HEK293 (cell line): Measurements from ENCODE around the gene FANK1.

Experiments used
- CTCF ChIA-PET: fragments of 350-600 bp; formaldehyde crosslinking; extraction: SDS; loops from one replicate; lab custom pipeline; 2021; ENCODE audit warnings: antibody characterized with exemption; lab: Yijun Ruan, JAX
- POLR2A ChIA-PET: fragments of 300-600 bp; formaldehyde crosslinking; extraction: SDS; loops from one replicate; lab custom pipeline; 2020; ENCODE audit warnings: antibody characterized with exemption, inconsistent platforms; lab: Yijun Ruan, JAX
- H3K27ac ChIP-seq: fragments of 200-500 bp; sonication (Bioruptor generic); 2 replicates; pipeline ENCODE4 v1.5.1; 2014; ENCODE audit warnings: low read depth, low read length, control low read depth, inconsistent platforms; ENCODE audit errors: extremely low read depth
- H3K36me3 ChIP-seq, 2 experiments: fragments of 200-500 bp in 1 of 2; sonication (Bioruptor generic) in 1 of 2; 1 replicate in 1 of 2; 2 replicates in 1 of 2; pipeline ENCODE4 v1.5.1; 2014 to 2017; ENCODE audit warnings: inconsistent platforms in 2 of 2, low read length in 2 of 2; ENCODE audit not compliant: control insufficient read depth in 2 of 2, insufficient read depth in 1 of 2
- H3K4me1 ChIP-seq: fragments of 200-500 bp; sonication (Bioruptor generic); 2 replicates; pipeline ENCODE4 v1.5.1; 2014; ENCODE audit warnings: mild to moderate bottlenecking, low read length, inconsistent platforms; ENCODE audit not compliant: control insufficient read depth, insufficient read depth
- H3K4me3 ChIP-seq: 2 replicates; pipeline ENCODE4 v1.5.1; 2011; ENCODE audit warnings: low read depth, mild to moderate bottlenecking, control low read depth, low read length, moderate library complexity
- H3K9me3 ChIP-seq: fragments of 200-500 bp; sonication (Bioruptor generic); 2 replicates; pipeline ENCODE4 v1.5.1; 2014; ENCODE audit warnings: low read depth, low read length, inconsistent platforms; ENCODE audit not compliant: control insufficient read depth, insufficient read depth
- GLI2 ChIP-seq: fragments of 450-650 bp; formaldehyde crosslinking; IDR thresholded peaks from 2 replicates; pipeline ENCODE4; 2017; ENCODE audit warnings: missing biosample characterization, missing genetic modification characterization, low read depth, borderline replicate concordance
- IKZF3 ChIP-seq: fragments of 450-650 bp; IDR thresholded peaks from 2 replicates; pipeline ENCODE4 v1.5.0; 2018; ENCODE audit warnings: missing biosample characterization, mild to moderate bottlenecking, missing genetic modification characterization, moderate library complexity
- KLF10 ChIP-seq: fragments of 450-650 bp; IDR thresholded peaks from 2 replicates; pipeline ENCODE4 v1.5.1; 2018; ENCODE audit warnings: missing biosample characterization, mild to moderate bottlenecking, missing genetic modification characterization
- KLF7 ChIP-seq: fragments of 450-650 bp; formaldehyde crosslinking; IDR thresholded peaks from 2 replicates; pipeline ENCODE4 v1.5.1; 2016; ENCODE audit warnings: missing biosample characterization, missing genetic modification characterization, borderline replicate concordance
- KLF8 ChIP-seq: fragments of 450-650 bp; formaldehyde crosslinking; IDR thresholded peaks from 2 replicates; pipeline ENCODE4 v1.5.1; 2016; ENCODE audit warnings: missing biosample characterization, missing genetic modification characterization
- ZNF169 ChIP-seq: fragments of 450-650 bp; formaldehyde crosslinking; IDR thresholded peaks from 2 replicates; pipeline ENCODE4 v1.5.1; 2016; ENCODE audit warnings: missing biosample characterization, missing genetic modification characterization
- ZNF311 ChIP-seq: fragments of 450-650 bp; formaldehyde crosslinking; IDR thresholded peaks from 2 replicates; pipeline ENCODE4 v1.5.1; 2017; ENCODE audit warnings: missing biosample characterization, missing genetic modification characterization, borderline replicate concordance
- ZNF354C ChIP-seq: fragments of 450-650 bp; formaldehyde crosslinking; IDR thresholded peaks from 2 replicates; pipeline ENCODE4 v1.5.1; 2016; ENCODE audit warnings: missing biosample characterization, missing genetic modification characterization, low read depth, borderline replicate concordance
- ZNF391 ChIP-seq: fragments of 450-650 bp; formaldehyde crosslinking; IDR thresholded peaks from 2 replicates; pipeline ENCODE4 v1.5.1; 2016; ENCODE audit warnings: low read depth, missing biosample characterization, missing genetic modification characterization, borderline replicate concordance
- ZNF423 ChIP-seq: fragments of 450-650 bp; formaldehyde crosslinking; IDR thresholded peaks from 2 replicates; pipeline ENCODE4 v1.5.1; 2016; ENCODE audit warnings: missing biosample characterization, missing genetic modification characterization
- ZNF473 ChIP-seq: fragments of 450-650 bp; formaldehyde crosslinking; IDR thresholded peaks from 2 replicates; pipeline ENCODE4 v1.5.1; 2017; ENCODE audit warnings: missing biosample characterization, missing genetic modification characterization
- ZNF510 ChIP-seq: fragments of 450-650 bp; formaldehyde crosslinking; IDR thresholded peaks from 2 replicates; pipeline ENCODE4 v1.5.1; 2018; ENCODE audit warnings: mild to moderate bottlenecking, missing genetic modification characterization, missing biosample characterization; ENCODE audit not compliant: insufficient replicate concordance
- ZNF548 ChIP-seq: fragments of 450-650 bp; formaldehyde crosslinking; IDR thresholded peaks from 2 replicates; pipeline ENCODE4 v1.5.1; 2016; ENCODE audit warnings: missing biosample characterization, missing genetic modification characterization
- ZNF560 ChIP-seq: fragments of 450-650 bp; formaldehyde crosslinking; IDR thresholded peaks from 2 replicates; pipeline ENCODE4 v1.5.1; 2017; ENCODE audit warnings: missing biosample characterization, missing genetic modification characterization, borderline replicate concordance
- ZNF596 ChIP-seq: fragments of 450-650 bp; IDR thresholded peaks from 2 replicates; pipeline ENCODE4 v1.5.0; 2018; ENCODE audit warnings: missing biosample characterization, mild to moderate bottlenecking, missing genetic modification characterization, moderate library complexity
- ZNF600 ChIP-seq: fragments of 450-650 bp; formaldehyde crosslinking; IDR thresholded peaks from 2 replicates; pipeline ENCODE4 v1.5.1; 2016; ENCODE audit warnings: missing biosample characterization, missing genetic modification characterization
- ZNF621 ChIP-seq: fragments of 450-650 bp; formaldehyde crosslinking; IDR thresholded peaks from 2 replicates; pipeline ENCODE4 v1.5.1; 2017; ENCODE audit warnings: missing biosample characterization, missing genetic modification characterization
- ZNF830 ChIP-seq: fragments of 450-650 bp; IDR thresholded peaks from 2 replicates; pipeline ENCODE4 v1.5.0; 2018; ENCODE audit warnings: missing biosample characterization, missing genetic modification characterization, low read depth, mild to moderate bottlenecking, moderate library complexity
- TF ChIP-seq, protein P1 (sequence below): fragments of 450-650 bp; formaldehyde crosslinking; IDR thresholded peaks from 2 replicates; pipeline ENCODE4 v1.5.0; 2017; ENCODE audit warnings: missing biosample characterization, missing genetic modification characterization, borderline replicate concordance
- TF ChIP-seq, protein P2 (sequence below): fragments of 450-650 bp; formaldehyde crosslinking; IDR thresholded peaks from 2 replicates; pipeline ENCODE4 v1.5.1; 2016; ENCODE audit warnings: missing biosample characterization, missing genetic modification characterization, borderline replicate concordance
- TF ChIP-seq, protein P3 (sequence below): fragments of 450-650 bp; formaldehyde crosslinking; IDR thresholded peaks from 2 replicates; pipeline ENCODE4 v1.5.1; 2017; ENCODE audit warnings: missing biosample characterization, missing genetic modification characterization
- TF ChIP-seq, protein P4 (sequence below): fragments of 450-650 bp; IDR thresholded peaks from 2 replicates; pipeline ENCODE4 v1.5.1; 2018; ENCODE audit warnings: missing biosample characterization, mild to moderate bottlenecking, missing genetic modification characterization
- TF ChIP-seq, protein P5 (sequence below): sonication (generic); formaldehyde crosslinking; IDR thresholded peaks from 2 replicates; pipeline ENCODE4 v1.8.1; 2022; ENCODE audit warnings: mild to moderate bottlenecking, moderate library complexity, missing genetic modification reagents
- TF ChIP-seq, protein P6 (sequence below): fragments of 450-650 bp; formaldehyde crosslinking; IDR thresholded peaks from 2 replicates; pipeline ENCODE4 v1.5.1; 2016; ENCODE audit warnings: missing biosample characterization, missing genetic modification characterization

The FANK1 gene

DNA sequence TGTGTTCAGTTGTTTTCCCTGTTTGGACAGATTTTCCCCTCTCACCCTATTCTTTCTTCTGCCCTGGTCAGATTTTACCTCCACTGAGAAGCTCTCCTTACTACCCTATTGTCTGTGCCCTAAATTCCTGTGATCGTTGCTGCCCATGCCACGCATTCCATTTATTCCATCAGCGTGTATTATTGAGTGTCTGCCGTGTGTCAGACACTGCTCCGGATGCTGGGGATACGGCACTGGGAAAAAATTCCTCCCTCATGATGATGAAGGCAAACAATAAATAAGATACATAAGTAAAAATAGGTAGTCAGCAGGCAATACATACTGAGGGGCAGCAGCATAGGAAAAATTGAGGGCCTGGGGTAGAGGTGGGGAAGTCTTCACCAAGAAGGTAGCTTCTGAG is 86.8 kb downstream of the FANK1 start:
- Histone ChIP-seq H3K4me1 (no peaks in the 10 kb centered on the region), H3K9me3 (no peaks in the 10 kb centered on the region), H3K4me3 (no peak overlapping the region), H3K27ac (no peak overlapping the region), H3K36me3 (no peaks in the 10 kb centered on the region)
- ChIA-PET CTCF (interaction anchor here (0.6 to 3.0 kb wide), 15 partner anchors 13 to 1769 kb away, joined by 3 to 12 read pairs (median 3); no protein-coding TSS in a partner anchor), POLR2A (no interaction called here)
- TF ChIP-seq KLF10, result no peak
- TF ChIP-seq, protein P1, sequence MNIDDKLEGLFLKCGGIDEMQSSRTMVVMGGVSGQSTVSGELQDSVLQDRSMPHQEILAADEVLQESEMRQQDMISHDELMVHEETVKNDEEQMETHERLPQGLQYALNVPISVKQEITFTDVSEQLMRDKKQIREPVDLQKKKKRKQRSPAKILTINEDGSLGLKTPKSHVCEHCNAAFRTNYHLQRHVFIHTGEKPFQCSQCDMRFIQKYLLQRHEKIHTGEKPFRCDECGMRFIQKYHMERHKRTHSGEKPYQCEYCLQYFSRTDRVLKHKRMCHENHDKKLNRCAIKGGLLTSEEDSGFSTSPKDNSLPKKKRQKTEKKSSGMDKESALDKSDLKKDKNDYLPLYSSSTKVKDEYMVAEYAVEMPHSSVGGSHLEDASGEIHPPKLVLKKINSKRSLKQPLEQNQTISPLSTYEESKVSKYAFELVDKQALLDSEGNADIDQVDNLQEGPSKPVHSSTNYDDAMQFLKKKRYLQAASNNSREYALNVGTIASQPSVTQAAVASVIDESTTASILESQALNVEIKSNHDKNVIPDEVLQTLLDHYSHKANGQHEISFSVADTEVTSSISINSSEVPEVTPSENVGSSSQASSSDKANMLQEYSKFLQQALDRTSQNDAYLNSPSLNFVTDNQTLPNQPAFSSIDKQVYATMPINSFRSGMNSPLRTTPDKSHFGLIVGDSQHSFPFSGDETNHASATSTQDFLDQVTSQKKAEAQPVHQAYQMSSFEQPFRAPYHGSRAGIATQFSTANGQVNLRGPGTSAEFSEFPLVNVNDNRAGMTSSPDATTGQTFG (tag by site-specific recombination), result no peak
- TF ChIP-seq ZNF473 (tag by site-specific recombination), result no peak
- no peak for TF ChIP-seq KLF8
- no peak for TF ChIP-seq ZNF621 (tag by site-specific recombination)
- TF ChIP-seq ZNF354C (tag by site-specific recombination), result no peak
- no peak for TF ChIP-seq ZNF510 (tag by site-specific recombination)
- no peak for TF ChIP-seq KLF7 (tag by site-specific recombination)
- no peak for TF ChIP-seq ZNF169 (tag by site-specific recombination)
- TF ChIP-seq, protein P2, sequence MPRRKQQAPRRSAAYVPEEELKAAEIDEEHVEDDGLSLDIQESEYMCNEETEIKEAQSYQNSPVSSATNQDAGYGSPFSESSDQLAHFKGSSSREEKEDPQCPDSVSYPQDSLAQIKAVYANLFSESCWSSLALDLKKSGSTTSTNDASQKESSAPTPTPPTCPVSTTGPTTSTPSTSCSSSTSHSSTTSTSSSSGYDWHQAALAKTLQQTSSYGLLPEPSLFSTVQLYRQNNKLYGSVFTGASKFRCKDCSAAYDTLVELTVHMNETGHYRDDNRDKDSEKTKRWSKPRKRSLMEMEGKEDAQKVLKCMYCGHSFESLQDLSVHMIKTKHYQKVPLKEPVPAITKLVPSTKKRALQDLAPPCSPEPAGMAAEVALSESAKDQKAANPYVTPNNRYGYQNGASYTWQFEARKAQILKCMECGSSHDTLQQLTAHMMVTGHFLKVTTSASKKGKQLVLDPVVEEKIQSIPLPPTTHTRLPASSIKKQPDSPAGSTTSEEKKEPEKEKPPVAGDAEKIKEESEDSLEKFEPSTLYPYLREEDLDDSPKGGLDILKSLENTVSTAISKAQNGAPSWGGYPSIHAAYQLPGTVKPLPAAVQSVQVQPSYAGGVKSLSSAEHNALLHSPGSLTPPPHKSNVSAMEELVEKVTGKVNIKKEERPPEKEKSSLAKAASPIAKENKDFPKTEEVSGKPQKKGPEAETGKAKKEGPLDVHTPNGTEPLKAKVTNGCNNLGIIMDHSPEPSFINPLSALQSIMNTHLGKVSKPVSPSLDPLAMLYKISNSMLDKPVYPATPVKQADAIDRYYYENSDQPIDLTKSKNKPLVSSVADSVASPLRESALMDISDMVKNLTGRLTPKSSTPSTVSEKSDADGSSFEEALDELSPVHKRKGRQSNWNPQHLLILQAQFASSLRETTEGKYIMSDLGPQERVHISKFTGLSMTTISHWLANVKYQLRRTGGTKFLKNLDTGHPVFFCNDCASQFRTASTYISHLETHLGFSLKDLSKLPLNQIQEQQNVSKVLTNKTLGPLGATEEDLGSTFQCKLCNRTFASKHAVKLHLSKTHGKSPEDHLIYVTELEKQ, result no peak
- TF ChIP-seq ZNF423 (tag by site-specific recombination), result no peak

DNA sequence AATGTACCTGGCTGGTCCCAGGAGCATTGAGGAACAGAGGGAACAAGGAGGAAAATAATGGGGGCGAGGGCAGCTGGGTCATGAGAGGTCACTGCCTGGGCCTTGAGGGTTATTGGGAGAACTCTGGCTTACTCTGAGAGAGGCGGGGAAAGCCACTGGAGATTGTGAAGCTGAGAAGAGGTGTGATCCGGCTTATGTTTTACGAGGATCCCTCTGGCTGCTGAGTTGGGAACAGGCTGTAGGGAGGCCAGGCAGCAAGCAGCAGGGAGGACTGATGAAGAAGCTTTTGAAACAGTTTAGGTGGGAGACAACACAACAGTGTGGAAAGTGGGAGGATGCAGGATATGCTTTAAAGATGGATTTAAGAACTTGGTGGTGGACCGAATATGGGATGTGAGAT is 87.3 kb downstream of the FANK1 start:
- POLR2A ChIA-PET, result no interaction called here
- no peaks in the 10 kb centered on the region for H3K36me3 ChIP-seq
- CTCF ChIA-PET, result interaction anchor here (0.6 to 3.0 kb wide), 11 partner anchors 25 to 1770 kb away, joined by 3 to 12 read pairs (median 4); no protein-coding TSS in a partner anchor
- no peak overlapping the region for H3K27ac ChIP-seq
- no peak overlapping the region for H3K4me3 ChIP-seq
- H3K4me1 ChIP-seq, result no peaks in the 10 kb centered on the region
- no peaks in the 10 kb centered on the region for H3K9me3 ChIP-seq
- no peak for TF ChIP-seq ZNF830 (tag by site-specific recombination)
- TF ChIP-seq ZNF600, result no peak
- TF ChIP-seq, protein P3, sequence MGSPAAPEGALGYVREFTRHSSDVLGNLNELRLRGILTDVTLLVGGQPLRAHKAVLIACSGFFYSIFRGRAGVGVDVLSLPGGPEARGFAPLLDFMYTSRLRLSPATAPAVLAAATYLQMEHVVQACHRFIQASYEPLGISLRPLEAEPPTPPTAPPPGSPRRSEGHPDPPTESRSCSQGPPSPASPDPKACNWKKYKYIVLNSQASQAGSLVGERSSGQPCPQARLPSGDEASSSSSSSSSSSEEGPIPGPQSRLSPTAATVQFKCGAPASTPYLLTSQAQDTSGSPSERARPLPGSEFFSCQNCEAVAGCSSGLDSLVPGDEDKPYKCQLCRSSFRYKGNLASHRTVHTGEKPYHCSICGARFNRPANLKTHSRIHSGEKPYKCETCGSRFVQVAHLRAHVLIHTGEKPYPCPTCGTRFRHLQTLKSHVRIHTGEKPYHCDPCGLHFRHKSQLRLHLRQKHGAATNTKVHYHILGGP (tag by site-specific recombination), result no peak
- TF ChIP-seq ZNF596 (tag by site-specific recombination), result no peak
- no peak for TF ChIP-seq ZNF560
- TF ChIP-seq, protein P4, sequence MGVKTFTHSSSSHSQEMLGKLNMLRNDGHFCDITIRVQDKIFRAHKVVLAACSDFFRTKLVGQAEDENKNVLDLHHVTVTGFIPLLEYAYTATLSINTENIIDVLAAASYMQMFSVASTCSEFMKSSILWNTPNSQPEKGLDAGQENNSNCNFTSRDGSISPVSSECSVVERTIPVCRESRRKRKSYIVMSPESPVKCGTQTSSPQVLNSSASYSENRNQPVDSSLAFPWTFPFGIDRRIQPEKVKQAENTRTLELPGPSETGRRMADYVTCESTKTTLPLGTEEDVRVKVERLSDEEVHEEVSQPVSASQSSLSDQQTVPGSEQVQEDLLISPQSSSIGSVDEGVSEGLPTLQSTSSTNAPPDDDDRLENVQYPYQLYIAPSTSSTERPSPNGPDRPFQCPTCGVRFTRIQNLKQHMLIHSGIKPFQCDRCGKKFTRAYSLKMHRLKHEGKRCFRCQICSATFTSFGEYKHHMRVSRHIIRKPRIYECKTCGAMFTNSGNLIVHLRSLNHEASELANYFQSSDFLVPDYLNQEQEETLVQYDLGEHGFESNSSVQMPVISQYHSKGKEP (tag by site-specific recombination), result no peak
- no peak for TF ChIP-seq GLI2
- no peak for TF ChIP-seq ZNF311 (tag by site-specific recombination)
- TF ChIP-seq IKZF3, result no peak
- TF ChIP-seq, protein P5, sequence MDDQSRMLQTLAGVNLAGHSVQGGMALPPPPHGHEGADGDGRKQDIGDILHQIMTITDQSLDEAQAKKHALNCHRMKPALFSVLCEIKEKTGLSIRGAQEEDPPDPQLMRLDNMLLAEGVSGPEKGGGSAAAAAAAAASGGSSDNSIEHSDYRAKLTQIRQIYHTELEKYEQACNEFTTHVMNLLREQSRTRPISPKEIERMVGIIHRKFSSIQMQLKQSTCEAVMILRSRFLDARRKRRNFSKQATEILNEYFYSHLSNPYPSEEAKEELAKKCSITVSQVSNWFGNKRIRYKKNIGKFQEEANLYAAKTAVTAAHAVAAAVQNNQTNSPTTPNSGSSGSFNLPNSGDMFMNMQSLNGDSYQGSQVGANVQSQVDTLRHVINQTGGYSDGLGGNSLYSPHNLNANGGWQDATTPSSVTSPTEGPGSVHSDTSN (CRISPR knock-in tag), result no peak
- TF ChIP-seq ZNF548 (tag by site-specific recombination), result no peak
- TF ChIP-seq, protein P6, sequence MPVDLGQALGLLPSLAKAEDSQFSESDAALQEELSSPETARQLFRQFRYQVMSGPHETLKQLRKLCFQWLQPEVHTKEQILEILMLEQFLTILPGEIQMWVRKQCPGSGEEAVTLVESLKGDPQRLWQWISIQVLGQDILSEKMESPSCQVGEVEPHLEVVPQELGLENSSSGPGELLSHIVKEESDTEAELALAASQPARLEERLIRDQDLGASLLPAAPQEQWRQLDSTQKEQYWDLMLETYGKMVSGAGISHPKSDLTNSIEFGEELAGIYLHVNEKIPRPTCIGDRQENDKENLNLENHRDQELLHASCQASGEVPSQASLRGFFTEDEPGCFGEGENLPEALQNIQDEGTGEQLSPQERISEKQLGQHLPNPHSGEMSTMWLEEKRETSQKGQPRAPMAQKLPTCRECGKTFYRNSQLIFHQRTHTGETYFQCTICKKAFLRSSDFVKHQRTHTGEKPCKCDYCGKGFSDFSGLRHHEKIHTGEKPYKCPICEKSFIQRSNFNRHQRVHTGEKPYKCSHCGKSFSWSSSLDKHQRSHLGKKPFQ (tag by site-specific recombination), result peak; percentile 67
- no peak for TF ChIP-seq ZNF391 (tag by site-specific recombination)
